ENCODE measurements around the gene MLIP.

DNA sequence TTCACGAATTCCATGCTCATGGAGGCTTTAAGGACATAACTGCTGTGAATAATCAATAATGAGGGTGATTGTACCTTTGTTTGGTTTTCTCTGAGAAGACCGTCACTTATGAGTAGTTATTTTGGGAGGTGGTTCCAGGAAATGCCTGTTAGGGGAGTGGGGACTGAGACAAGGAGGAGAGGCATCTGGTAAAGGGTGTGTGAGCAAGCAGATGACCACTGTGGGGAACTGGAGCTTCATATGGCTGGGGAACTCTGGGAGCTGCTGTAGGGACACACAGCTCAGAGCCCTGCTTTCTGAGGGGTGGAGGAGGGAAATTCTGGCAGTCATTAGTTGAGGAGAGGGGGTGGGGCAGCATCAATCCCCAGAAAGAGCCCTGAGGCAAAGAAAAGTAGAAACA lies 125.7 kb downstream of the MLIP start:
- TF ChIP-seq SUZ12 (IDR thresholded peaks at IDR 0.05; ENCODE audit: extremely low read depth, insufficient read depth, insufficient read length): no peak
- no peak for TF ChIP-seq YY1 (IDR thresholded peaks at IDR 0.05; ENCODE audit: insufficient read depth, insufficient read length)
